Stomach (tissue), 4 donors: ENCODE measurements around the gene ANKRD55.

Source experiments
- EP300 ChIP-seq: sonication (generic); formaldehyde crosslinking; IDR thresholded peaks from one replicate; pipeline ENCODE4 v1.6.1; 2017; ENCODE audit warnings: antibody characterized with exemption
- POLR2A ChIP-seq, 4 donors: fragments of 450-650 bp; IDR thresholded peaks; one replicate each; pipeline ENCODE4 v1.6.1; 2016; ENCODE audit warnings: antibody characterized with exemption in 4 of 4, control low read depth in 2 of 4, mild to moderate bottlenecking in 1 of 4, moderate library complexity in 1 of 4
- POLR2AphosphoS5 ChIP-seq, 3 donors: sonication (generic); formaldehyde crosslinking; IDR thresholded peaks; one replicate each; pipeline ENCODE4 v1.6.1; 2016; ENCODE audit warnings: antibody characterized with exemption in 3 of 3
- TF ChIP-seq, protein P1 (sequence below), 7 experiments: fragments of 450-650 bp in 4 of 7; fragments of 200-600 bp in 3 of 7; sonication (generic) in 3 of 7; IDR thresholded peaks; one replicate each; pipeline ENCODE4 v1.5.1; 2016 to 2019; ENCODE audit warnings: antibody characterized with exemption in 7 of 7, control low read depth in 2 of 7, mild to moderate bottlenecking in 1 of 7

DNA sequence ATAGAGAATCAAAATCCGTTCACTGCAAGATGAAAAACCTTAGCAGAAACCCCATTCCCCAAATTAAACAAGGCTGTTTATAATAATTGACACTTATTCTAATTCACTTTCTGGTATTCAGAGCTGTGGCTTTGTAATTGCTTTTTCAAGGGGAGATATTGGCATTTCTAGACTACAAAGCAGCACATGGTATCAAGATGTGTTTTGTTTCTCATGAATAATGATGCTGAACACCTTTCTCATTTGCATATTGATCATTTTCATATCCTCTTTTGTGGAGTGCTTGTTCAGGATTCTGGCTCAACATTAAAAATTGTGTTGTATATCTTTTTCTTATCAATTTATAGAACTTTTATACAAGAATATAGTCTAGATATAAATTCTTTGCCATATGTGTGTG, 22.4 kb upstream of the ANKRD55 start:
- no peak for TF ChIP-seq POLR2A (IDR thresholded peaks at IDR 0.05)
- TF ChIP-seq, protein P1, sequence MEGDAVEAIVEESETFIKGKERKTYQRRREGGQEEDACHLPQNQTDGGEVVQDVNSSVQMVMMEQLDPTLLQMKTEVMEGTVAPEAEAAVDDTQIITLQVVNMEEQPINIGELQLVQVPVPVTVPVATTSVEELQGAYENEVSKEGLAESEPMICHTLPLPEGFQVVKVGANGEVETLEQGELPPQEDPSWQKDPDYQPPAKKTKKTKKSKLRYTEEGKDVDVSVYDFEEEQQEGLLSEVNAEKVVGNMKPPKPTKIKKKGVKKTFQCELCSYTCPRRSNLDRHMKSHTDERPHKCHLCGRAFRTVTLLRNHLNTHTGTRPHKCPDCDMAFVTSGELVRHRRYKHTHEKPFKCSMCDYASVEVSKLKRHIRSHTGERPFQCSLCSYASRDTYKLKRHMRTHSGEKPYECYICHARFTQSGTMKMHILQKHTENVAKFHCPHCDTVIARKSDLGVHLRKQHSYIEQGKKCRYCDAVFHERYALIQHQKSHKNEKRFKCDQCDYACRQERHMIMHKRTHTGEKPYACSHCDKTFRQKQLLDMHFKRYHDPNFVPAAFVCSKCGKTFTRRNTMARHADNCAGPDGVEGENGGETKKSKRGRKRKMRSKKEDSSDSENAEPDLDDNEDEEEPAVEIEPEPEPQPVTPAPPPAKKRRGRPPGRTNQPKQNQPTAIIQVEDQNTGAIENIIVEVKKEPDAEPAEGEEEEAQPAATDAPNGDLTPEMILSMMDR (IDR thresholded peaks at IDR 0.05) = no peak
- TF ChIP-seq POLR2AphosphoS5 (IDR thresholded peaks at IDR 0.05) = no peak
- TF ChIP-seq EP300 = no peak
